Spinal cord (tissue), 10 donors: ENCODE data around the gene BLVRB. TPM values are rescaled to one million over a fixed set of nuclear protein-coding genes. Genes with fewer than 3 reads are reported as not detected.

Source experiments
- DNase-seq, 6 donors: peaks; one replicate each; pipeline versions ENCODE4 v3.0.0 to v3.0.0-alpha.2; 2013 to 2015; ENCODE audit warnings: low spot score in 6 of 6, low read depth in 4 of 6
- H3K27ac ChIP-seq: one replicate; pipeline ENCODE4 v1.5.1; 2013; ENCODE audit warnings: low read depth, low read length, control low read depth
- H3K27me3 ChIP-seq: one replicate; pipeline ENCODE4 v1.6.1; 2013; ENCODE audit warnings: low read length; ENCODE audit not compliant: control insufficient read depth, insufficient read depth
- H3K36me3 ChIP-seq: one replicate; pipeline ENCODE4 v1.6.1; 2013; ENCODE audit warnings: low read length; ENCODE audit not compliant: control insufficient read depth, insufficient read depth
- H3K4me1 ChIP-seq: one replicate; pipeline ENCODE4 v1.6.1; 2013; ENCODE audit warnings: low read length; ENCODE audit not compliant: control insufficient read depth, insufficient read depth
- H3K4me3 ChIP-seq: one replicate; pipeline ENCODE4 v1.5.1; 2013; ENCODE audit warnings: low read depth, low read length, control low read depth
- H3K9me3 ChIP-seq: one replicate; pipeline ENCODE4 v1.6.1; 2013; ENCODE audit warnings: low read length; ENCODE audit not compliant: control insufficient read depth, insufficient read depth
- WGBS: methylation state at CpG from one replicate; pipeline ENCODE4 v1.1.5; 2013; ENCODE audit warnings: missing lambda C conversion rate; ENCODE audit not compliant: insufficient coverage; 5-methylcytosine and 5-hydroxymethylcytosine counted together
- long read RNA-seq, 4 donors: transcript quantifications; one replicate each; lab custom pipeline, GENCODE V29; 2026
- polyA plus RNA-seq, 2 donors: library from polyadenylated mRNA; unstranded; fragments of 120-200 nt; gene quantifications; one replicate each; pipeline ENCODE4 v1.2.1, GENCODE V29; 2013; ENCODE audit not compliant: insufficient read length in 2 of 2
- total RNA-seq, 2 donors: library from RNA; depleted of rRNA in 1 of 2; stranded (reverse); fragments of 120-200 nt in 1 of 2; fragments of >200 nt in 1 of 2; gene quantifications; one replicate each; pipeline versions ENCODE4 v1.2.3 to v1.2.4, GENCODE V29; 2013 to 2014
- donor health status: healthy.

Gene BLVRB
- total RNA-seq = 100 to 1,000 TPM in 1 of 2 donors, 10 to 100 TPM in 1; 70.9 to 102 TPM
- 10 to 100 TPM; 23.0 to 27.3 TPM for polyA plus RNA-seq
- long read RNA-seq, donor 1, transcript BLVRB-201 (5 exons, 873 nt) = major isoform, 25 of 79 reads
- long read RNA-seq, donor 1, partial matches to known transcripts = 54 of 79 reads
- long read RNA-seq, donor 1, other reads (novel, unspliced or antisense) = 0 of 79 reads
- long read RNA-seq, donor 2, transcript BLVRB-201 (5 exons, 873 nt) = major isoform, 23 of 23 reads
- long read RNA-seq, donor 2, partial matches to known transcripts = 0 of 23 reads
- long read RNA-seq, donor 2, other reads (novel, unspliced or antisense) = 0 of 23 reads
- long read RNA-seq, donor 3, transcript BLVRB-201 (5 exons, 873 nt) = major isoform, 10 of 10 reads
- long read RNA-seq, donor 3, partial matches to known transcripts = 0 of 10 reads
- long read RNA-seq, donor 3, other reads (novel, unspliced or antisense) = 0 of 10 reads
- long read RNA-seq, donor 4, transcript BLVRB-201 (5 exons, 873 nt) = major isoform, 94 of 117 reads
- long read RNA-seq, donor 4, partial matches to known transcripts = 19 of 117 reads
- long read RNA-seq, donor 4, other reads (novel, unspliced or antisense) = 0 of 117 reads

GRCh38 chr19:40465557-40466218, at the start of gene BLVRB:
TSS of gene BLVRB (minus strand) at chr19:40465745. CDS start at chr19:40465688, 57 bp downstream.
- Histone ChIP-seq H3K36me3 (peaks cover 7% of the 10 kb centered on the region), H3K4me3 (peak within 1 kb of the TSS; percentile 78), H3K4me1 (peaks cover 28% of the 10 kb centered on the region), H3K27ac (peak within 1 kb of the TSS; percentile 77), H3K27me3 (no peaks in the 10 kb centered on the region), H3K9me3 (no peaks in the 10 kb centered on the region)
- DNase-seq = peak; percentile 96 to 100 (median 98)
- WGBS = 0% methylated on average over 53 of the region's 54 CpGs

GRCh38 chr19:40513741-40514315, 48.3 kb upstream of the BLVRB start:
- Histone ChIP-seq H3K36me3 (peaks cover 38% of the 10 kb centered on the region), H3K27ac (no peak overlapping the region), H3K27me3 (peaks cover 13% of the 10 kb centered on the region), H3K4me1 (peaks cover 3% of the 10 kb centered on the region), H3K9me3 (no peaks in the 10 kb centered on the region), H3K4me3 (no peak overlapping the region)
- no peak for DNase-seq
- 89% methylated on average over 4 of the region's 4 CpGs for WGBS

GRCh38 chr19:40513345-40513678, 47.8 kb upstream of the BLVRB start:
- H3K4me3 ChIP-seq = no peak overlapping the region
- no peaks in the 10 kb centered on the region for H3K9me3 ChIP-seq
- DNase-seq = no peak
- peaks cover 13% of the 10 kb centered on the region for H3K27me3 ChIP-seq
- WGBS = 61% methylated on average over 27 of the region's 27 CpGs
- peaks cover 3% of the 10 kb centered on the region for H3K4me1 ChIP-seq
- peaks cover 40% of the 10 kb centered on the region for H3K36me3 ChIP-seq
- no peak overlapping the region for H3K27ac ChIP-seq

- DNase-seq = peak in 2 of 6 donors; percentile 22 to 29
- 14% methylated on average over 105 of the region's 105 CpGs for WGBS
- Histone ChIP-seq H3K36me3 (peaks cover 46% of the 10 kb centered on the region), H3K4me3 (no peak overlapping the region), H3K27me3 (peaks cover 13% of the 10 kb centered on the region), H3K4me1 (peaks cover 3% of the 10 kb centered on the region), H3K9me3 (no peaks in the 10 kb centered on the region), H3K27ac (no peak overlapping the region)
These were observed 47.2 kb upstream of the BLVRB start for GRCh38 chr19:40512473-40513344.

- peaks cover 48% of the 10 kb centered on the region for H3K36me3 ChIP-seq
- peaks cover 13% of the 10 kb centered on the region for H3K27me3 ChIP-seq
- no peak overlapping the region for H3K27ac ChIP-seq
- H3K4me3 ChIP-seq = no peak overlapping the region
- H3K4me1 ChIP-seq = peaks cover 3% of the 10 kb centered on the region
- no peak for DNase-seq
- H3K9me3 ChIP-seq = no peaks in the 10 kb centered on the region
- WGBS = 33% methylated on average over 1 of the region's 1 CpG
These were observed 46.5 kb upstream of the BLVRB start for GRCh38 chr19:40512110-40512472.

GRCh38 chr19:40511487-40511886, 45.9 kb upstream of the BLVRB start:
- Histone ChIP-seq H3K9me3 (no peaks in the 10 kb centered on the region), H3K4me1 (peaks cover 3% of the 10 kb centered on the region), H3K27ac (no peak overlapping the region), H3K27me3 (peaks cover 13% of the 10 kb centered on the region), H3K4me3 (no peak overlapping the region), H3K36me3 (peaks cover 50% of the 10 kb centered on the region)
- WGBS = 59% methylated on average over 3 of the region's 6 CpGs
- no peak for DNase-seq

GRCh38 chr19:40510526-40511115, 45.1 kb upstream of the BLVRB start:
- H3K27me3 ChIP-seq = peaks cover 13% of the 10 kb centered on the region
- no peak overlapping the region for H3K4me3 ChIP-seq
- no peak for DNase-seq
- WGBS = 94% methylated on average over 5 of the region's 7 CpGs
- no peaks in the 10 kb centered on the region for H3K9me3 ChIP-seq
- H3K4me1 ChIP-seq = peaks cover 3% of the 10 kb centered on the region
- peaks cover 53% of the 10 kb centered on the region for H3K36me3 ChIP-seq
- H3K27ac ChIP-seq = no peak overlapping the region

- 97% methylated on average over 3 of the region's 8 CpGs for WGBS
- H3K9me3 ChIP-seq = no peaks in the 10 kb centered on the region
- H3K4me3 ChIP-seq = no peak overlapping the region
- H3K36me3 ChIP-seq = peaks cover 56% of the 10 kb centered on the region
- peaks cover 3% of the 10 kb centered on the region for H3K4me1 ChIP-seq
- H3K27me3 ChIP-seq = peaks cover 8% of the 10 kb centered on the region
- no peak for DNase-seq
- H3K27ac ChIP-seq = no peak overlapping the region
These were observed 43.3 kb upstream of the BLVRB start for GRCh38 chr19:40508739-40509260.
